GM19025 (cell line): ENCODE data around the gene CCDC117.
"Not testable (repeated sequence)": the region's sequence is repeated elsewhere in the genome, so short reads cannot be mapped to it uniquely, and the experiment has no call there.

Experiments
- ATAC-seq: cut with Tn5 transposase; IDR thresholded peaks from one replicate; pipeline ENCODE4 v1.9.1; 2021; ENCODE audit warnings: mild to moderate bottlenecking, low read depth, moderate library complexity; ENCODE audit not compliant: unreplicated experiment

CCDC117 gene, protein sequence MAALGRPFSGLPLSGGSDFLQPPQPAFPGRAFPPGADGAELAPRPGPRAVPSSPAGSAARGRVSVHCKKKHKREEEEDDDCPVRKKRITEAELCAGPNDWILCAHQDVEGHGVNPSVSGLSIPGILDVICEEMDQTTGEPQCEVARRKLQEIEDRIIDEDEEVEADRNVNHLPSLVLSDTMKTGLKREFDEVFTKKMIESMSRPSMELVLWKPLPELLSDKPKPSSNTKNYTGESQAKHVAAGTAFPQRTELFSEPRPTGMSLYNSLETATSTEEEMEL

DNA sequence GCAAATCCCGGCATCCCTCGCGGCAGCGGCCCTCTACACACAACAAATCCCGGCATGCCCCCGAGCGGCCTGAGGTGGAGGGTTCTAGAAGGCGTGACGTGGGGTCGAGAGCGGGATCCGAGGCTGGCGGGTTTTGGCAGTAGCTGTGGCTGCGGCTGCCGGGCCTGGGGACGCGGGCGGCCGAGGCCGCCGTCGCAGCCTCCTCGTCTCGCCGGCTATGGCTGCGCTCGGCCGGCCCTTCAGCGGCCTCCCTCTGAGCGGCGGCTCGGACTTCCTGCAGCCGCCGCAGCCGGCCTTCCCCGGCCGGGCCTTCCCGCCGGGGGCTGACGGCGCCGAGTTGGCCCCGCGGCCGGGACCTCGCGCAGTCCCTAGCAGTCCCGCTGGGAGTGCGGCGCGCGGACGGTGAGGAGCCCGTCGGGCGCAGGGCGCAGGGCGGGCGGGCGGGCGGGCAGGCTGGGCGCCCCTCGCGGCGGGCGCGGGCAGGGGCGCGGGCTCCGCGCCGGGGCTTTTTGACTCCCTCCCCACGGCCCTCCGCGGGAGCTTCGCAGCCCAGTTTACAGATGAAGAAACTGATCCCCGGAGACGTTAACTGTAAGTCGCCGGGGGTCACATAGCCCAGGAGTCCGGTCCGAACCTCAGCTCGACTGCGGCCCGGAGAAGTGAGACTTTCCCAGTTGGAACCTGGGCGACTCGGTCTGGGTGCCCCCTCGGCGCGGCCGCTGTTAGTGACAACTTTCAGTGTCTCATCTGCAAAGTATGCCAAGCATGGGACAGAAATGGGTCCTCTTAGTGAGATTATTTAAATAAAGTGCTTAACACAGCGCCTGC, at the start of gene CCDC117:
Gene CCDC117 (plus strand): TSS at position 63 of the 828 bp plus-strand sequence. CDS start 155 bp downstream, at position 218.
- peak; percentile 87 for ATAC-seq

DNA sequence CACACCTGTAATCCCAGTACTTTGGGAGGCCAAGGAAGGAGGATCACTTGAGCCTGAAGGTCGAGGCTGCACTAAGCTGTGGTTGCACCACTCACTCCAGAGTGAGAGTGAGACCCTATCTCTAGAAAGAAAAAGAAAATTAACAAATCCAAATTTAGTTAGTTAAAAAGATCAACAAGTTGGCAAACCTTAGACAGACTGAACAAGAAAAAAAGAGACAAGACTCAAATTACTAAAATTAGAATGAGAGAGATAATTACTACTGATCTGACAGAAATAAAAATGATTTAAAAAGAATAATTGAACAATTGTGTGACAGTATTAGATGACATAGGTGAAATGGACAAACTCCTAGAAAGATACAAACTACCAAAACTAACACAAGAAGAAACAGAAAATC, 44.5 kb upstream of the CCDC117 start:
- ATAC-seq, result no peak

DNA sequence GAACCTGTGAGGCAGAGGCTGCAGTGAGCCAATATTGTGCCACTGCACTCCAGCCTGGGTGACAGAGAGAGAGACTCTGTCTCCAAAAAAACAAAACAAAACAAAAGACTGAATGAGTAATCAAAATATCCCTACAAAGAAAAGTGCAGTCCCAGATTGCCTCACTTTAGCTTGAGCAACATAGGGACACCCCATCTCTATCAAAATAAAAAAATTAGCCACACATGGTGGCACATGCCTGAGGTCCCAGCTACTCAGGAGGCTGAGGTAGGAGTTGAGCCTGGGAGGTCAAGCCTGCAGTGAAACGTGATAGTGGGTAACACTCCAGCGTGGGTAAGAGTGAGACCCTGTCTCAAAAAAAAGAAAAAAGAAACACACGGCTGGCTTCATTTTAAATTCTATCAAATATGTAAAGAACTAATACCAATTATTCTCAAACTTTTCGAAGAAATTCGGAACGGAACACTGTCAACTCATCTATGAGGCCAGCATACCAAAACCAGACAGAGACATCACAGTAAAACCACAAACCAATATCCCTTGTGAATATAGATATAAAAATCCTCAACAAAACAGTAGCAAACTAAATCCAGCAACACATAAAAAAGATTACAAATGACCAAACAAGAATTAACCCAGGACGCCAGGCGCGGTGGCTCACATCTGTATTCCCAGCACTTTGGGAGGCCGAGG, 43.7 kb upstream of the CCDC117 start:
- ATAC-seq, result no peak

DNA sequence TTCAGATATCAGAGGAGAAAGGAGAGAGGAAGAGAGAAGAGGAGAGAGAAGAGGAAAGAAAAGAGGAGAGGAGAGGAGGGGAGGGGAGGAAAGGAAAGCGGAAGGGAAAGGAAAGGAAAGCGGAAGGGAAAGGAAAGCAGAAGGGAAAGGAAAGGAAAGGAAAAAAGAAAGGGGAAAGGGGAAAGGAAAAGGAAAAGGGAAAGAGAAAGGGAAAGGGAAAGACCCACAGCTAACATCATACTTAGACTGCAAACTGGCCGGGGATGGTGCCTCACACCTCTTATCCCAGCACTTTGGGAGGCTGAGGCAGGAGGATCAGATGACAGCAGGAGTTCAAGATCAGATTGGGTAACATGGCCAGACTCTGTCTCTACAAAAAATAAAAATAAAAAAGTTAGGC, 42.3 kb upstream of the CCDC117 start:
- no peak for ATAC-seq

DNA sequence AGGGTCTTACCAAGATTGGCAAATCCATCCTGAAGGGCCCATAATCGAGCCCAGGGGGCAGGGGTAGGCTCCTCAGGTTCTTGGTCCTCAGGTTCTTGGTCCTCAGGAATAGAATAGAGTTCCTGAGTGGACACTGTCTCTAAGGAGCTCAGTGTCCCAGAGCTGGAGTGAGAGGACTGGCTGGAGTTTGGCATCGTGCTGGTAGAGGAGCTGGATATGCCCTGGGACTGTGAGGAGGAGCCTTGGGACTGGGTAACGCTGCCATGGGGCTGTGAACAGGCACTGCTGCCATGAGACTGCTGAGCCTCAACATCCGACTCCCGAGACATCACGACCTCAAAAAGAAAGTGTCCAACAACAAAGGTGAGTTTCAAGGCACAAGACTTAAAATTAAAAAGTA, 38.1 kb upstream of the CCDC117 start:
- ATAC-seq, result no peak

DNA sequence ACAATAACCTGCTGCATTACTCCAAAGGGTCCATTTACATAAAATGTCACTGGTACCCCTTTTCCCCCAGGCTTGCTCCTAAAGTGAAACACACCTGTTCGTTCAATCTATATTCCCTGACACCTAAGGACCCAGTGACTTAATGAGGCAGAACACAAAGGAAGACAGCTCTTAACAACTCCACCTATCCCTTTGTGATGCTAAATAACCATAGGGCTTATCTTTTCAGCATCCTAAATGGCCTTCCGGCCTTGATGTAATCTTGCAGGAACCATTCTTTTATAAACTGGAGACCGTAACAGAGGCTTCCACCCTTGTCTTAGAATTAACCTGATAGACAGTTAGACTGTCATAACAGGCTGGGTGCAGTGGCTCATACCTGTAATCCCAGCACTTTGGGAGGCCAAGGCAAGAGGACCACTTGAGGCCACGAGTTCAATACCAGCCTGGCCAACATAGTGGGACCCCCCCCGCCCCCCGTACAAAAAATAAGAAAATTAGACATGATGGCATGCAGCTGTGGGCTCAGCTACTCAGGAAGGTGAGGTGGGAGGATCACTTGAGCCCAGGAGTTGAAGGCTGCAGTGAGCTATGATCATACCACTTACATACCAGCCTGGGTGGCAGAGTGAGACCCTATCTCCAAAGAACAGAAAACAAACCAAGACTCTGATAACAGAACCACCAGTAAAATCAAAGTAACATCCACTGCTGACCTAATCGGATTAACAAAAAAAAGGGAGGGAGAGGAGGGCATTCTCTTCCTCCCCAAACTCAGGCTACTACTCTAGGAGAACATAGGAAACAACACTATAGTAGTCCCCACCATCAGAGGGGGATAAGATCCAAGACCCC, 36.0 kb upstream of the CCDC117 start:
- ATAC-seq, result no peak

DNA sequence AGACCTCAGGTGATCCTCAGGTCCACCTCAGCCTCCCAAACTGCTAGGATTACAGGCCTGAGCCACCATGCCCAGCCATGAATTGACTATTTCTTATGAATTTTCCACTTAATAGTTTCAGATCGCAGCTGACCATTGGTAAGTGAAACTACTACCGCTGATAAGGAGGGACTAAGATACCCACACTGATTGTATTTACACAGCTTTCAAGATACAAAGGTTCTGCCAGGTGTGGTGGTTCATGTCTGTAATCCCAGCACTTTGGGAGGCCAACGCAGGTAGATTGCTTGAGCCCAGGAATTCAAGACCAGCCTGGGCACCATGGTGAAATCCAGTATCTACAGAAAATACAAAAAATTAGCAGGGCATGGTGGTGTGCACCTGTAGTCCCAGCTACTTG, 34.8 kb upstream of the CCDC117 start:
- no peak for ATAC-seq

DNA sequence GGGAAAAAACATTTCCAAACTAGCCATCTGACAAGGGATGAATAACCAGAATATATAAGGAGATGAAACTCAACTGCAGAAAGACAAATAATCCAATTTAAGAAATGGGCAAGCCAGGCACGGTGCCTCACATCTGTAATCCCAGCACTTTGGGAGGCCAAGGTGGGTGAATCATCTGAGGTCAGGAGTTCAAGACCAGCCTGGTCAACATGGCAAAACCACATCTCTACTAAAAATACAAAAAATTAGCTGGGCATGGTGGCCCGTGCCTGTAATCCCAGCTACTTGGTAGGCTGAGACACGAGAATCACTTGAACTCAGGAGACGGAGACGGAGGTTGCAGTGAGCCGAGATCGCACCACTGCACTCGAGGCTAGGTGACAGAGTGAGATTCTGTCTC, 33.6 kb upstream of the CCDC117 start:
- ATAC-seq, result not testable (repeated sequence)

DNA sequence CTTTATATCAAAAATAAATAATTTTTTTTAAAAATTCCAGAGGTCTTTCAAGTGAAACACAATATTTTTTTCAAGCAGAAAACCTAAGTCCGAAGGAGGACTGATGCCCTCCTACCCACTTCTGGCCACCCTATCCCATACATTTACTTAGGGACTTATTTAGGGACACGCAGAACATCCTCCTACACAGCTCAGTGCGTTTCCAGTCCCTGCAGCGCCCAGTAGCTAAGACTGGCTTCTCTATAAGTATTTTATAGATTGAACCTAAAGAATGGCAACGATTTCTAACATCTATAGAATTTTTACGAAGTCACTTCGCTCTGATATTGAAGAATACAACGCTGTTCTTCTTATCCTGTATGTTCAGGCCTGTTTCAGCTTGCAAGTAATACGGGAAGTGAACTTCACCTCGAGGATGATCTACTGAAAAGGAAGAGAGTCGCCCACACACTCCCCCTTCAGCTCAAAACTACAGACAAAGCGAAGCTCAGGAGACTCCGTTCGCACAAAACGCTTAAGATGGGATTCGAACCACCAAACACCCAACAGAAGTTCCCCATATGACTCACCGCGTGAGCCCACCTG, 31.2 kb upstream of the CCDC117 start:
- ATAC-seq, result no peak

DNA sequence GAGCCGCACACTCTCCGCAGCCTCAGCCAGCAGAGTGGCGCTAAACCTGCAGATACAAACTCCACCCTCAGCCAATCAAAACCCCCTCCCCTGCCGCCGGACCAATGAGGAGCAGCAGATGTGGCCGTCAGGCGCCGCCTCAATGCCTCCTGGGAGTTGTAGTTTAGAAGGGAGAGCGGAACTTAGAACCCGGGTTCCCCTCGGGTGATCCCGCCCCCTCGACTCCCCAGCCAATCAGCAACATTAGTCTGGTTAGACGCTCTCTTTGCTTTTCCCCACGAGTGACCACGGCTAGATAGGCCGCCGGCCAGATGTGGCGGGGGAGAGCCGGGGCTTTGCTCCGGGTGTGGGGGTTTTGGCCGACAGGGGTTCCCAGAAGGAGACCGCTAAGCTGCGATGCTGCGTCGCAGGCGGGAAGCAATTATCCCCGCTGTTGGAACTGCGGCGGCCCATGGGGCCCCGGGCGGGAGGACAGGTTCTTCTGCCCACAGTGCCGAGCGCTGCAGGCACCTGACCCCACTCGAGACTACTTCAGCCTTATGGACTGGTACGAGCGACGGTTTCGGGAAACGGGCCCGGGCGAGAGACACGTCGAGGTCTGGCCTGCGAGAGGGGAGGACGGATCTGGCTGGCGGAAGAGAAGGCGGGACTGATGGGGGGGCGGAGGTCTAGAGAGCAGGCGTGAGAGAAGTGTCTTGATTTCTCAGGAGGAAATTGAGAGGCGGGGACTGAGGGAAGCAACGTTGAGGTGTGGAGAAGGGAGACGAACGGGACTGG, 30.5 kb upstream of the CCDC117 start, which contains the start of the genes CHEK2 and HSCB:
Gene CHEK2 (minus strand): TSS at position 36 of the 777 bp plus-strand sequence. CDS start 7,099 bp downstream, outside the sequence.
Gene HSCB (plus strand): TSS at position 255 of the 777 bp plus-strand sequence. CDS start 57 bp downstream, at position 312.
- ATAC-seq, result peak; percentile 93

DNA sequence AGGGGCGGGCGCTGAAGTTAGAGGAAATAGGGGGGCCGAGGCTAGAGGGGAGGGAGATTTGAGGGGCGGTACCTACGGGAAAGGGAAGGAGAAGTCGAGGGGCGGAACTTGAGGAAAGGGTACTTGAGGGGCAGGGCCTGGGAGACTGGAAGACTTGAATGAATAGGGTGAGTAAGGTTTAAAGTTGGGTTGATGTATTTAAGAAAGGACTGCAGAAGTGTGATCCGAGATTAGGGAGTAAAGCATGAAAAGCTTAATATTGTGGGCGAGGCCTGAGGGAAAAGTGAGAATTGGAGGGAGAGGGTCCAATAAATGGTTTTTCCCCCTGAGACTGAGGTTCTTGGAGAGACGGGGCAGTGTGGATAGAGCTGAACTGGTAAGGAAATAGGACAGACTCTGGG, 29.9 kb upstream of the CCDC117 start:
- ATAC-seq, result no peak

DNA sequence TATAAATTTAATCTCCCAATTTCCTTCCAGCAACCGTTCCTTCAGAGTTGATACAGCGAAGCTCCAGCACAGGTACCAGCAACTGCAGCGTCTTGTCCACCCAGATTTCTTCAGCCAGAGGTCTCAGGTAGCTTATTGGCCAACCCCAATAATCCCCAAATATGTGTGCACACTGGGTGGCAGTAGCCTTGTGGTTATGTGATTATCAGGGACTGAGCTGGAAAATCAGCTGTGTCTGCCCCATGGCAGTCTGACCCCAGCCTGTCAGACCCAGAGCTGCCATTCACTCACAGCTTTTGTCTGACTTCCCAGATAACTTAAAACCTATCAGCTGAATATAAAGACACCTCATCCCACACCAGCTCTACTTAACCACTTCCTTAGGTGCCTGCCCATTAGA, 28.6 kb upstream of the CCDC117 start:
- ATAC-seq, result no peak

DNA sequence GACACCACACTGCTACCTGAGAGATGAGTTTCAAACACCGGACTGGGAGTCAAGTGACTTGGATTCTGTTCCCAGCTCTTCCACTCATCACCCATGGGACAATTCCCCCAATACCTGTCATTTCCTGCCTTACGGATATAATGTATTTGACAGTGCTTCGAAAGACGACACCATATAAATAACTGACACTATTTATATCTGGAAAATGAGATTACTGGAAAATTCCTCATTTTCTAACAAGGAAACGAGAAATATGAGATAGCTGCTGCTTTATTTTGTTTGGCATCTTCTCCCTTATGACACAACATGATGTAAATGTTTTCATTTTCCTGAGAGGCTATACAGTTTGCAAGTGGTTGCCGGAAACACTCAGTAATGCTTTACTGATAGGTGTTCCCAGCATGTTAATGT, 22.0 kb upstream of the CCDC117 start:
- ATAC-seq, result no peak

DNA sequence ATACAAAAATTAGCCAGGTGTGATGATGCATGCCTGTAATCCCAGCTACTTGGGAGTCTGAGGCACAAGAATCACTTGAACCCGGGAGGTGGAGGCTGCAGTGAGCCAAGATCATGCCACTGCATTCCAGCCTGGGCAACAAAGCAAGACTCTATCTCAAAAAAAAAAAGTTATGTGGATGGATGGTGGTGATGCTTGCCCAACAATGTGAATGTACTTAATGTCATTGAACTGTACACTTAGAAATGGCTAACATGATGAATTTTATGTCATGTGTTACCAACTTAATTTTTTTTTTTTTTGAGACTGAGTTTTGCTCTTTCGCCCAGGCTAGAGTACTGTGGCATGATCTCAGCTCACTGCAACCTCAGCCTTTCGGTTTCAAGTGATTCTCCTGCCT, 18.0 kb upstream of the CCDC117 start:
- not testable (repeated sequence) for ATAC-seq

DNA sequence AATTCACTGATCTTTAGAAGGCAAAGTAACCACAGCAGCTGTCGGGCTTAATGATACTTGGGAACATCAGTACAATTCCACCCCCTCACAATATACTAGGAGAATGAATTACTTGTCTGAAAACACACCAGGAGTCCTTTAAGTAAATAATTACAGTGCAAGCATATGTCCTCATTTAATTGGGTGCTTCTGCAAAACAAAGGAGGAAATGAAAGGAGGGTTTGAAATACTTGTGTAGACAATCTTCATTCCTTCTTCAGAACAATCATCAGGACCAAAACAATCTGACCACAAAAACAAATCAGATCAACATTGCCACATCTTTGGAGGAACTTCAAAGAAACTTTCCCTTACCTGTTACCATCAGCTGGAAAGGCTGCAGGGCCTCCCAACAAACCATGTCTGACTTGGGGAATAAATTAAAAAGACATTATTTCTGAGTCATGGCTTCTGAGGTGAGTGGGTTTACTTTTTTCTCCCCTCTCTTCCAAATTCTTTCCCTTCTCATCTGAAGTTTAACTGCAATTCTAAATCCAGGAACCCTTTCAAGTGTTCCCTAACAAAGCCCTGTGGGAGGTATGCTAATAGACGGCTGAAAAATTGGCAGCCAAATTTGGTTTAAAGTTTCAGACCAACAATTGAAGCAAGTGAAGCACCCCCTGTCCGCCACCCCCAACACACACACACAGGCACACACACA, 12.5 kb upstream of the CCDC117 start:
- ATAC-seq, result no peak

DNA sequence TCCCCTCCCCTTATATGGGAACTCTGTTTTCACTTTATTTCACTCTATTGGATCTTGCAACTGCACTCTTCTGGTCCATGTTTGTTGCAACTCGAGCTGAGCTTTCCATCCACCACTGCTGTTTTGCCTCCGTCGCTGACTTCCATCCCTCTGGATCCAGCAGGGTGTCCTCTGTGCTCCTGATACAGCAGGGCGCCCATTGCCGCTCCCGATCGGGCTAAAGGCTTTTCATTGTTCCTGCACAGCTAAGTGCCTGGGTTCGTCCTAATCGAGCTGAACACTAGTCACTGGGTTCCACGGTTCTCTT, 11.1 kb upstream of the CCDC117 start:
- ATAC-seq, result no peak

DNA sequence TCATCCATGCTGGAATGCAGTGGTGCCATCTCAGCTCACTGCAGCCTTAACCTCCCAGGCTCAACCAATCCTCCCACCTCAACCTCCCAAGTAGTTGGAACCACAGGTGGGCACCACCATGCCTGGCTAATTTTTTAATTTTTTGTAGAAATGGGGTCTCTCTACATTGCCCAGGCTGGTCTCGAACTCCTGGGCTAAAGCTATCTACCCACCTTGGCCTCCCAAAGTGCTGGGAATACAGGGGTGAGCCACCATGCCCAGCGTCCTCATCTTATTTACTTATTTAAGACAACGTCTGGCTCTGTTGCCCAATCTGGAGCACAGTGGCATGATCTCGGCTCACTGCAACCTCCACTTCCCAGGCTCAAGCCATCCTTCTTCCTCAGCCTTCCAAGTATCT, 10.5 kb upstream of the CCDC117 start:
- ATAC-seq, result not testable (repeated sequence)

DNA sequence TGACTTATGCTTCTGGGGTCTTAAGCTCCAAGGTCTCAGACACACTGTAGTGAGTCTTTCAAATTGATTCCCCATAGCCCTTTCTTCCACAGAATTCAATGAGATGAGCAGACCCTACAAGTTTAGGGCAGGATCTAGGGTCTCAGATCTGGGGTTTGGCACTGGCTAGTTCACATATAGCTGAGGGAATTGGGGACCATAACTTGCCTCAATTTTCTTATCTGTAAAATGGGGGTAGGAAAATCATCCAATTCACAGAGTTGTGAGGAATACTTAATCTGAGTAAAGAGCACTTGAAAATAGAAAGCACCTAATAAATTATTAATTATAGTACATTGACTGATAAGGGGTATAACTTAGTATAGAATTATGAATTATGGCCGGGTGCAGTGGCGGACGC, 5.9 kb upstream of the CCDC117 start:
- no peak for ATAC-seq
